Measurements from ENCODE around the gene RSPH1.

The RSPH1 gene

DNA sequence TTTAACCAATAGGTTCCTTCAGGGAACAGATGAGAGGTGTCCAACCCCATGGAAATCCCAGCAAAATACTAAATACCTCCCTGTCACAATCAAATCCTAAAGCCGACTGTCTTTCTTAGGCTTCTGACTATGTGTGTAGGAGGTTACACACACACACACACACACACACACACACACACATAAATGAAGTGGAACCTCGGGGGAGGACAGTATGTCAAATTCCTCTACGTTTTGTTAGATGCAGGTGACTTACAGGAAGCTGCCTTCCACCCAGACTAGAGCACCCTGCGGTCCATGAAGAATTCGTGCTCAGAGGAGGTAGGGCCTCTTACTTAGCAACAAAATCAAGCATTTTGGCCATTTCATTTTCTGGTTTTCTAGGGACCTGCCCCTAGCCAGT, 16.4 kb downstream of the RSPH1 start:
- TF ChIP-seq CTCF (IDR thresholded peaks at IDR 0.05; ENCODE audit: borderline replicate concordance, extremely low read depth, low read length, poor library complexity, severe bottlenecking): no peak
- no peak for TF ChIP-seq EZH2 (IDR thresholded peaks at IDR 0.05; ENCODE audit: borderline replicate concordance, low read depth, low read length, severe bottlenecking)
- no peak overlapping the region for H3K27ac ChIP-seq (ENCODE audit: low read length)

DNA sequence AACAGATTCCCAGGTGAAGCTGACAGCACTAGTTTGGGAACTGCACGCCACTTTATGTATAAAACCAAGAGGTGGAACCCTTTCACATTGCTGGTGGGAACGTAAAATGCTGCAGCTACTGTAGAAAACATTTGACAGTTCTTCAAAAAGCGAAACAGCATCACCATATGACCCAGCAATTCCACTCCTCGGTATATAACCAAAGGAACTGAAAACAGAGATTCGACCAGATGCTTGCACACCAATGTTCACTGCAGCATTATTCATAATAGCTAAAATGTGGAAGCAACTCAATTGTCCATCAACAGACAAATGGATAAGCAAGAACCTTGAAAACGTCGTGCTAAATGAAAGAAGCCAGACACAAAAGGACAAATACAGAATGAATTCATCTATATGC, 17.5 kb downstream of the RSPH1 start:
- Histone ChIP-seq H3K79me2 (ENCODE audit: insufficient read depth, low read length) (no peaks in the 10 kb centered on the region), H3K9ac (ENCODE audit: low read depth, low read length) (no peak overlapping the region), H3K4me3 (ENCODE audit: low read depth in 1 of 2, low read length in 2 of 2) (no peak overlapping the region), H3K4me2 (ENCODE audit: insufficient read depth, low read length) (no peak overlapping the region), H3K36me3 (ENCODE audit: insufficient read depth, low read length) (no peaks in the 10 kb centered on the region), H2AFZ (ENCODE audit: low read depth, low read length) (no peak overlapping the region), H3K4me1 (ENCODE audit: insufficient read depth, low read length) (no peaks in the 10 kb centered on the region), H3K9me3 (ENCODE audit: insufficient read depth, low read length, severe bottlenecking) (no peaks in the 10 kb centered on the region), H3K27me3 (ENCODE audit: insufficient read depth, low read length, poor library complexity) (no peaks in the 10 kb centered on the region), H3K27ac (ENCODE audit: low read length) (no peak overlapping the region), H4K20me1 (ENCODE audit: insufficient read depth, low read length) (no peaks in the 10 kb centered on the region)
- no peak for TF ChIP-seq EZH2 (IDR thresholded peaks at IDR 0.05; ENCODE audit: borderline replicate concordance, low read depth, low read length, severe bottlenecking)
- TF ChIP-seq CTCF (IDR thresholded peaks at IDR 0.05; ENCODE audit: borderline replicate concordance, extremely low read depth, low read length, poor library complexity, severe bottlenecking): no peak
- DNase-seq: no peak
- no peak for ATAC-seq (ENCODE audit: insufficient read depth, low read depth)

More for the DNA sequence above, 16.4 kb downstream of the RSPH1 start:
- Histone ChIP-seq H3K9ac (ENCODE audit: low read depth, low read length) (no peak overlapping the region), H3K4me1 (ENCODE audit: insufficient read depth, low read length) (no peaks in the 10 kb centered on the region), H3K4me3 (ENCODE audit: low read depth in 1 of 2, low read length in 2 of 2) (no peak overlapping the region), H3K4me2 (ENCODE audit: insufficient read depth, low read length) (no peak overlapping the region), H3K9me3 (ENCODE audit: insufficient read depth, low read length, severe bottlenecking) (no peaks in the 10 kb centered on the region), H2AFZ (ENCODE audit: low read depth, low read length) (no peak overlapping the region), H3K27me3 (ENCODE audit: insufficient read depth, low read length, poor library complexity) (no peaks in the 10 kb centered on the region), H4K20me1 (ENCODE audit: insufficient read depth, low read length) (no peaks in the 10 kb centered on the region), H3K79me2 (ENCODE audit: insufficient read depth, low read length) (no peaks in the 10 kb centered on the region), H3K36me3 (ENCODE audit: insufficient read depth, low read length) (no peaks in the 10 kb centered on the region)
- DNase-seq (no peak), ATAC-seq (ENCODE audit: insufficient read depth, low read depth) (no peak)

- Histone ChIP-seq H3K4me3 (ENCODE audit: low read depth in 1 of 2, low read length in 2 of 2) (no peak overlapping the region), H3K27ac (ENCODE audit: low read length) (no peak overlapping the region), H3K4me1 (ENCODE audit: insufficient read depth, low read length) (no peaks in the 10 kb centered on the region), H3K9ac (ENCODE audit: low read depth, low read length) (no peak overlapping the region), H2AFZ (ENCODE audit: low read depth, low read length) (no peak overlapping the region), H3K27me3 (ENCODE audit: insufficient read depth, low read length, poor library complexity) (no peaks in the 10 kb centered on the region), H4K20me1 (ENCODE audit: insufficient read depth, low read length) (no peaks in the 10 kb centered on the region), H3K36me3 (ENCODE audit: insufficient read depth, low read length) (no peaks in the 10 kb centered on the region), H3K4me2 (ENCODE audit: insufficient read depth, low read length) (no peak overlapping the region), H3K9me3 (ENCODE audit: insufficient read depth, low read length, severe bottlenecking) (no peaks in the 10 kb centered on the region), H3K79me2 (ENCODE audit: insufficient read depth, low read length) (no peaks in the 10 kb centered on the region)
- no peak for ATAC-seq (ENCODE audit: insufficient read depth, low read depth)
- DNase-seq: no peak
- TF ChIP-seq CTCF (IDR thresholded peaks at IDR 0.05; ENCODE audit: borderline replicate concordance, extremely low read depth, low read length, poor library complexity, severe bottlenecking) (no peak), EZH2 (IDR thresholded peaks at IDR 0.05; ENCODE audit: borderline replicate concordance, low read depth, low read length, severe bottlenecking) (no peak)
These were observed 19.4 kb downstream of the RSPH1 start for GRCh38 chr21:42476388-42477331.
